GM13977 (cell line): ENCODE data around the gene AUH.

Experiments
- DNase-seq: peaks from one replicate; pipeline ENCODE4 v3.0.0; 2012; ENCODE audit warnings: low spot score
- CTCF ChIP-seq: IDR thresholded peaks from 2 replicates; pipeline ENCODE4 v1.5.1; 2012; ENCODE audit warnings: mild to moderate bottlenecking, control low read depth; ENCODE audit not compliant: insufficient read depth; ENCODE audit errors: extremely low read depth, missing control alignments
- in situ Hi-C: fragments of 300-500 bp; cut with MboI; formaldehyde crosslinking; loops from one replicate; pipeline ENCODE4 v1.12.0; 2022; ENCODE audit warnings: low sequenced_read_pairs, low pct_unique_long_range_greater_than_20kb, mixed read lengths, inconsistent platforms; ENCODE audit not compliant: unreplicated experiment

Gene AUH

GRCh38 chr9:91172329-91172728 is 189.4 kb downstream of the AUH start:
- no peak for DNase-seq
- no peak for TF ChIP-seq CTCF
- in situ Hi-C loops = no loop called here

DNA sequence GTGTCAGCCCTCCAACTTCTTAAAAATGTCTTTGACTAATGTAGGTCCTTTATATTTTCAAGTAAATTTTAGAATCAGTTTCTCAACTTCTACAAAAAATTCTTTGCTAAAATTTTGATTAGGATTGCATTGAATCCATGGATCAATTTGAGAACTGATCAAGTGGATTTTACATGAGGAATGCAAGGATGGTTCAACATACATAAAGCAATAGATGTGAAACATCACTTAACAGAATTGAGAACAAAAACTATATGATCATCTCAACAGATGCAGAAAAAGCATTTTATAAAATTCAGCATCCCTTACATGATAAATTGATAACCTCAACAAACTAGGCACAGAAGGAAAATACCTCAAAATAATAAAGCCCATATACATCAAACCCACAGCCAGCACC is 190.8 kb downstream of the AUH start:
- in situ Hi-C loops = no loop called here
- no peak for TF ChIP-seq CTCF
- no peak for DNase-seq

- DNase-seq = no peak
- TF ChIP-seq CTCF = no peak
- in situ Hi-C loops = no loop called here
Observed at GRCh38 chr9:91166796-91167366, 194.8 kb downstream of the AUH start.

DNA sequence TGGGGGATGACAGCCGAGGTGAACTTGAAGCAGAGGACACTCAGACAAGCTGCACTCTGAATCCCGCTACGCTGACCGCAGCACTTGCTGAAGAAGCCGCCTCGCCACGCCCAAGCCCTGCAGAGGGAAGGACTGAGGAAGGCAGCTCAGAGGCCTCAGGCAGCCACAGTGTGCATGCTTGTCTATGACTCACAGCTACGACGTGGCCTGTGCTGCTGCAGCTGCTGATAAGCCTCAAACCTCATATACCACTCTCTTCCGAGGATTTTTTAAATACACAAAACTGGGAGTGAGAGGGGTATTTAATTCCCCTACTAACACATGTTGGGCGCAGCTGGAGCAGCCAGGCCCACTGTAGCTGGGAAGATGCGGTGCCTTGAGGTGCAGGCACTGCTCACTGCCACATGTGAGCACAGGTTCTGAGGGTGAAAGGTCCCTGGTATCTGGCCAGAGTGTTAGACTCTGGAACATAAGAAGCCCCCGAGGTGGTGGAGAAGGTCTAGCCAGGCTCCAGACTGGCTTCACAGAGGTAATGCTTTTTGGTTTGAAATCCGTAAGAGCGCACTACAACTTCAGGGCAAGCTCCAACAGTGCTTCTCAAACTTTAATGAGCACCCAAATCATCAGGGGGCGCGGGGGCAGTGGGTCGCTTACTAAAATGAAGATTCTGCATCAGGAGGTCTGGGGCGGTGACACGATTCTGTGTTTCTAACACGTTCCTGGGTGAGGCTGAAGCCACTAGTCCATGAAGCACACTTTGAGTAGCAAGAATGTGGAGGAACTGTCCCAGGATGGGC is 196.8 kb downstream of the AUH start:
- no peak for DNase-seq
- in situ Hi-C loops = no loop called here
- no peak for TF ChIP-seq CTCF
